GM12873 (cell line): ENCODE results near the gene KLF11.

Experiments
- TF ChIP-seq, protein P1 (sequence below): IDR thresholded peaks from 2 replicates; pipeline ENCODE4 v1.5.1; 2012; ENCODE audit warnings: low read depth, mild to moderate bottlenecking, moderate library complexity, low read length, control low read depth; ENCODE audit not compliant: insufficient read depth; ENCODE audit errors: missing control alignments

The KLF11 gene

DNA sequence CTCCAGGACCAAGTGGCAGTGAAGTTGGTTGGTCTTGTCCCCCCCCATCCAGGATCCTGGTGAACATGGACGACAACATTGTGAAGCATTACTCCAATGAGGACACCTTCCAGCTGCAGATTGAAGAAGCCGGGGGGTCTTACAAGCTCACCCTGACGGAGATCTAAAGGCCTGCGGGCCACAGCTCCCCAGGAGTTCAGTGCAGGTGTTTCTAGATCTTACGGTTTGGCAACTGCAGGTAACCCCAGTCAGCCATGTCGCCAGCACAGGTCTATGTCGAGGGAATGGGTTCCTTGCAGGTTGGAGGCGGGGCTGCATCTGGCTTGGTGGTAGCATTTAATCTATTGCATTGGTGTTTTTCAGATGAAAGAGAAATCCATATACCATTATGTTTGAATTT lies 42.8 kb upstream of the KLF11 start:
- TF ChIP-seq, protein P1, sequence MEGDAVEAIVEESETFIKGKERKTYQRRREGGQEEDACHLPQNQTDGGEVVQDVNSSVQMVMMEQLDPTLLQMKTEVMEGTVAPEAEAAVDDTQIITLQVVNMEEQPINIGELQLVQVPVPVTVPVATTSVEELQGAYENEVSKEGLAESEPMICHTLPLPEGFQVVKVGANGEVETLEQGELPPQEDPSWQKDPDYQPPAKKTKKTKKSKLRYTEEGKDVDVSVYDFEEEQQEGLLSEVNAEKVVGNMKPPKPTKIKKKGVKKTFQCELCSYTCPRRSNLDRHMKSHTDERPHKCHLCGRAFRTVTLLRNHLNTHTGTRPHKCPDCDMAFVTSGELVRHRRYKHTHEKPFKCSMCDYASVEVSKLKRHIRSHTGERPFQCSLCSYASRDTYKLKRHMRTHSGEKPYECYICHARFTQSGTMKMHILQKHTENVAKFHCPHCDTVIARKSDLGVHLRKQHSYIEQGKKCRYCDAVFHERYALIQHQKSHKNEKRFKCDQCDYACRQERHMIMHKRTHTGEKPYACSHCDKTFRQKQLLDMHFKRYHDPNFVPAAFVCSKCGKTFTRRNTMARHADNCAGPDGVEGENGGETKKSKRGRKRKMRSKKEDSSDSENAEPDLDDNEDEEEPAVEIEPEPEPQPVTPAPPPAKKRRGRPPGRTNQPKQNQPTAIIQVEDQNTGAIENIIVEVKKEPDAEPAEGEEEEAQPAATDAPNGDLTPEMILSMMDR, result no peak

DNA sequence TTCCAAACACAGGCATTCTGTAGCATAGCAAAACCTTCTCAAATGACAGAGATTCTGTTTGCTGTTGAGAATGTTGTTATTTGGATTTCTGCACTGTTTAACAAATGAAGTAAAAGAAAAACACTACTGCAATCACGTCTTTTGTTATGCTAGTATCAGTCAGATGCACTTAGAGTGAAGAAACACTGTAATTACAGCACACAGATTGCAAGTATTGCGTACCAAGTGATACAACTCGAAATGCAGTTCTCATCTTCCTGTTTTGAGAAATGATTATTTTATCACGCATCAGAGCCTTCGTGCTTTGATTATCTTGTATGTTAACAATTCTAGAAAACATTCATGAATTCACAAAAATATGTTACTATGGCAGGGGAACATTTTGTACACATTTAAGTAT lies 41.8 kb upstream of the KLF11 start:
- TF ChIP-seq, protein P1, result no peak

DNA sequence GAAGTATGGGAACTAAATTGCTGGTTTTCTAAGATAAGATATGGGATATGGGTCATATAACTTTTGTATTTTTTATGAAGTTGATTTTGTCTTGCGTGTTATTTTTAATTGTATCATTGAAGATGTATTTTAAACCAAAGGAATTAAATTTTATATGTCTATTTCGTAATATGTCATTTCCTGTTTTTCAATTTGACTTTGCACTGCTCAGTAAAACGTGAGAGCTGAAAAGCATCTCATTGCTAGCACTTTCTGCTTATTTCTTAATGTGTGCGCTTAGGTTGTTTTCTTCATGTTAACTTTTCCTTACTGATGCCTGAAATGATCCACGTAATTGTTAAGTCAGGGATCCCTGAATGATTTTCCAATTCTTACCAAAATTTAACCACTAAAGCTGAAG lies 41.2 kb upstream of the KLF11 start:
- TF ChIP-seq, protein P1, result no peak

DNA sequence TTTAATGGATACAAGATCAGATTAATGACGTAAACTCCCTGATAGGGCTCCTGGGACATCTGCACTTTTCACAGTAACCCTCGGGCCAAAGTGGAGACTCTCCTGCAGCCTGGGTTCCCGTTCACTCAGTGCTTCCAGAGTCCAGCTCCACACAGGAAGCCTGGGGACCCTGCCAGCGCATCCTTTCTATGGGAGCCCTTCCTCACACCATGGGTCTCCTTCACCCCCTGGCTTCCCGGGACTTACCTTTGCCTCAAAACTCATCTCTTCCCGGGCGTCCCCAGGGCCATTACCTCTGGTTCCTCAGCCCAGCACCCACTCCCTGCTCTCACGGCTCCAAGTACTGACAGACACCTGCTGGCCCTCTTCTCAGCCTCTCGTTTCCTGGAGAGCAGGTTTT lies 40.7 kb upstream of the KLF11 start:
- TF ChIP-seq, protein P1, result no peak

DNA sequence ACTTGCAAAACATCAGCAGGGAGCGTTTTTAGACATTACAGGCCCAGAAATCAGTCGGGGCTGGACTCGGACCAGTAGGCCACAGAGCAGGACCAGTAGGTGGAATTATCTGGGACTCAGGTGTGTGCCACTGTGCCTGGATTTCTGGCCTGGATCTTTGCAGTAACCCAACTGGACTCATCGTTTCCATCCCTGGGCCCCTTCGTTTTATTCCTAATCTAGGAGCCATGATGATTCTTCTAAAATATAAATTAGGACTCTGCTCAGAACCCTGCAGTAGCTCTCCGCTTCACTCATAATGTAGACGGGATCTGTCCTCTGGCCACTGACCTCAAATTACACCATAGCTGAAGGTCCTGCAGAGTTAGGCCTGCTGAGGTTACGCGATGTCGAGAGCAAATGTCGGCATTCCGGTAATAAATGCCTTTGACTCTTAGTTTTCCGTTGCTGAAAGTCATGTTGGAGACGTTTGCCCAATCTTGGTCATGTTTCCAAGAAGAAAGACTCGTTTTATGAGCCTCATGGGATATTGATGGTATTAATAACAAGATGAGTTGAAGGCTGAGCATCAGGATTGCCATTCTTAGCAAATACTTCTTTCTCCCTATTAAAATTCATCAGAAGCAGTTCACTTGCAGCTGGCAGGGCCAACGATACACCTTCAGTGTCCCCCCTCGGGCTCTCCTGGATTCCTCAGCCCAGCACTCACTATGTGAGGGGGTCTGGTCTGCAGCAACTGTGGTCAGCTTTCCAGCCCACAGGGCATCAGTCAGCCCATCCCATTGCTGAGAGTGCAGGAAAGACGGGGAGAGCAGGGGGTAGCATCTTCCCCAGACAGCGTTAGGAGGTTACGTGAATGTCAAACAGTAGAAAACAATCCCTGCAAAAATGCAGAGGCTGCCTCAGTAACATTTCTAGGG lies 39.9 kb upstream of the KLF11 start:
- TF ChIP-seq, protein P1, result no peak

DNA sequence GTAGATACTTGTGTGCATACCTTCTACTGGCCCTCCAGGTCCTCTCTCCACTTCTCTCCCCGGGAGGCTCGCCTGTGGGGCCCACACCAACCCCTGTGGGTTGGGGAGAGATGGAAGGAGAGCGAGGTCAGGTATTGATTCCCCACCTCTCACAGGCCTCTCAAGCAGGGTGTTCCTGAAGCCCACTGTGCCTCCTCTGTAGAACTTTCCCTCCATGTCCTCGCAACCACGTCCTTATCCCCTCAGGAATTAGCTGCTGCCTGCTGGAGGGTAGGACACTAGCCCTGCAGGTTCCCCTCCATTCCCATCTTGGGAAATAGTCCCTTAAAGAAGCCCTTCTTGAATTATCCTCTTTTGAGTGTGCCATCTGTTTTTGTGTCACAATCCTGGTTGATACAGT lies 38.9 kb upstream of the KLF11 start:
- TF ChIP-seq, protein P1, result no peak

DNA sequence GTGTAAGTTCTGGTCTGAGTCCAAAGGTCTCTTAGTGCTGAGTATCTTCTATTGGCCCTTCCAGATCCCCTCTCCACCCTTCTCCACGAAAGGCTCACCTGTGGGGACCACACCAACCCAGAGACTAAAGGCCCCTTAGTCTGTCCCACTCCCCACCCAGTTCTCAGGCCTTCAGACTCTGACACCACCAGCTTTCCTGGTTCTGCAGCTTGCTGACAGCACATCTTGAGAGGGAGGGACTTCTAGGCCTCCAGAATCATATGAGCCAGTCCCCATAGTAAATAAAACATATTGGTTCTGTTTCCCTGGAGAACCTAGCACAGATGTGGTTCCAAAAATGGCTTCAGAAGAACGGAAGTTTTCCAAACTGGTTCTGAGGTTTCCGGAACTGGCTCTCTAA lies 38.5 kb upstream of the KLF11 start:
- TF ChIP-seq, protein P1, result no peak
